Activated T-helper 9 cell treated with anti-CD3 and anti-CD28 coated beads, Interleukin-2, amount 50 U/mL, for 16 hours (primary cell): Measurements from ENCODE around the gene SCUBE1.
"Not testable (repeated sequence)": the region's sequence is repeated elsewhere in the genome, so short reads cannot be mapped to it uniquely, and the experiment has no call there.

Experiments
- DNase-seq: peaks from one replicate; pipeline ENCODE4 v3.0.0-alpha.2; 2020; ENCODE audit warnings: low read depth

The SCUBE1 gene

DNA sequence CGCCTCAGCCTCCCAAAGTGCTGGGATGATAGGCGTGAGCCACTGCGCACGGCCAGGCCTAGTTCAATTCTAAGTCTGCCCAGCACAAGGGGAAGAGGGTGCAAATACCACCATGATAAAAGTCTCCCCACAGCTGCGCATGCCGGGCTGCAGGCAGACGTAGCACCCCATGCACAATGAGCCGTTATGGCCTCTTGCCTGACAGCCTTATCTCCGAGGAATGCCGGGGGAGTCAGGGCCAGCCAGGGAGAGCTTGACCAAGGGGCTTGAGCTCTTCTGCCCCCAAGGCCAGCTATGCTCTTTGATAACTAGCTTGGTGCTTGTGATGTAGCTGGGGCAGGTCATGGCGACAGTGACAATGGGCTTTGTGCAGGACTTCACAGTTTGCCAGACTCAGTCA is 13.7 kb upstream of the SCUBE1 start:
- no peak for DNase-seq

DNA sequence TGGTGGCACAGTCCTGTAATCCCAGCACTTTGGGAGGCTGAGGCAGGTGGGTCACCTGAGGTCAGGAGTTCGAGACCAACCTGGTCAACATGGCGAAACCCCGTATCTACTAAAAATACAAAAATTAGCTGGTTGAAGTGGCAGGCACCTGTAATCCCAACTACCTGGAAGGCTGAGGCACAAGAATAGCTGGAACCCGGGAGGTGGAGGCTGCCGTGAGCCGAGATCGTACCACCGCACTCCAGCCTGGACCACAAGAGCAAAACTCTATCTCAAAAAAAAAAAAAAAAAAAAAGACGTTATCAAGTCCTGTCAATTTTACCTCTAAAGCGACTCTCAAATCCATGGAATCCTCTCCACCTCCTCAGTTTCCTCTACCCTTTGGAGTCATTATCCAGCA is 12.5 kb upstream of the SCUBE1 start:
- not testable (repeated sequence) for DNase-seq

DNA sequence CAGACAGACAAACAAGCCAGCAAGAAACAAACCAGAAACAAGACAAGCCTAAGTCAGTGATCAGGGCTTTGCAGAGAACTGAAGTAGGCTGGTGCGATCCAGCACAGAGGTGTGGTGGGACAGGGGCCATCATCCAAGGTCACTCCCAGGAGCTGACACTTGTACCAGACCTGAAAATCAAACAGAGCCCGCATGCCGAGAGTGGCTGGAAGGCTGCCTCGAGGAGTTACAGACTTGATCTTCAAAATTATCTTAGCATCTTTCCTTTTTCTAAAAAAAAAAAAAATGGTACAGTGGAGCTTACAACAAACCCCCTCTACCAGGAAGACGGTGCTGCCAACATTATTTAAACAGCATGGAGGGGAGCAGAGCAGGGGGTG is 8.8 kb upstream of the SCUBE1 start:
- no peak for DNase-seq

DNA sequence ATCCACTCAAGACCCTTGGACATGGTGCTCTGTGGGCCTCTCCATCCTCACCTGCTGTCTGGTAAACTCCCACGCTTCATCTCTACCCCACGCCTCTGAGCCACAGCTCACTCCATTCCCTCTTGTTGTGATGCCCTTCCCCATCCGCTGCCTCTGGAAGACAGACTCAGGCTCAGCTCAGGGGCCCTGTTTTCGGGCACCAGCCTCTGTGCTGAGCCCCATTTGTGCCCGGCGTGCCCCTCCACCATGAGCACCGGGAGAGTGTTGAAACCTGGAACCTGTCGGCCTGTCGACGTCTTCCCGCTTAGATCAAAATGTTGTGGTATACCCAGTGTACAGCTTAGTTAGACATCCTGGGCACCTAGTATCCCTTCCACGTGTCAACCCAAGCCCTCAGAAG is 6.5 kb upstream of the SCUBE1 start:
- no peak for DNase-seq

DNA sequence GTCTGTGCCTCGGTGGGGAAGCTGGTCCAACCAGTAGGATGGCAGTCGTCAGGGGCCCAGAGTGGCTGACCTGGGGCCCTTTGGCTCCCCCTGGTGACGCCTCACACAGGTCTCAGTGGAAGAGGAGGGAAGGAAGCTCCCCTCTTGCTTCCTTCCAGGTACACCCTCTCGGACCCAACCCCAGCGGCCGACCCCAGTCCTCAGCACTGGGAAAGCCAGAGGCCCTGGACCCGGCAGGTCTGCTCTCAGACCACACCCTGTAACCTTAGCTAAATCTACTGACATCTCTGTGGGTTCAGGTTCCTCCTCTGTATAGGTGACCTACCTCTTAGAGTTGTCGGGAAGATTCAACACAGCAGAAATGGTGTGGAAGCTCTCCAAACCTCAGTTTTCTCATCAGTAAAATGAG is 3.4 kb upstream of the SCUBE1 start:
- peak; percentile 42 for DNase-seq

DNA sequence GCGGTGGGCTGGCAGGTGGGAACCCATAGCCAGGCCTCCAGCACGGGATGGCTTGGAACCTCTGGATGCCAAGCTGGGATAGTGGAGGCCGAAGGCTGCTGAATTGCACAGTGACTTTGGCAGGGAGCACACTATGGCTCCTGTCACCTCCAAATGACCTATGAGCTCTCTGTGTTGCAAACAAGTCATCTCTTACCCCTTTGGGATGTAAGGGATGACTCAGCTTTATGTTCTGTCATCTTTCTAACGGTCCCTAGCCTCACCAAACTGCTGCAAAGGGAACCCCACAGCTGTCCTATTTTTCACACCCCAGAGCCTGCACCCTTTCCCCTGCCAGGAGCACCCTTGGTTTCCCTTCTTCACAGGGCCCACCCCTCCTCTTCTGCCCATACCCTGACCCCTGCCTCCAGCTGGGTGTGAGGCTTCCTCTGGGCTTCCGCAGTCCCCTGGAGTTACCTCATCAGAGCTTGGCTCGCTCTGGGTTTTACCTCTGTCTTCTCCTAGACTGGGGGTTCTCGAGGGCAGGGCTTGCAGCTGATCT is 2.7 kb upstream of the SCUBE1 start:
- no peak for DNase-seq

DNA sequence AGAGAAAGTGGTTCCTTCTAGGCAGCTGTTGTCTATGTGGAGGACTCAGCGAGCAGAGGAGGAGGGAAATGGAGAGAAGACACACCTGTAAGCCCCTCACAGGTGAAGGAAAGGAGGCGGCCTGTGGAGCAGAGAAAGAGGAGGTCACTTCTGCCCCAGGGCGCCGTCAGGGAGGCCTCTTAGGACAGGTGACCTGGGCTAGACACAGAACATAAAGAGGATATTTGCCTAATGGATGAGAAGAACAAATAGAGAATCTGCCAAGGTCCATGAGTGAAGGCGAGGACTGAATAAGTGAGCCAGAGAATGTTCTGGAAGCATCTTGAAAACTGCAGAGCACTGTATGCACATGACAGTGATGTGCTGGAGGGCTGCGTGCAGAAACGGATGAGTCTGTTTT is 2.2 kb upstream of the SCUBE1 start:
- DNase-seq, result no peak

DNA sequence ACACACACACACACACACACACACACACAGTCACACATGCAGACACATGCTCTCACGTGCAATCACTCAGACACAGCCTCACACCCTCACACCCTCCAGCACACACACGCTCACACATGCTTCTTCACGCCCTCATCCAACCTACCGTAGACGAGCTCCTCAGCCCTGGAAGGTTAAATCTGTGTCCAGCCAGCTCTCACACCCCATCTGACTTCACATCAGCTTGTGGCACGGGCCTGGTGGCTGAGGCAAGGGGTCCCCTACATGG is 1.3 kb upstream of the SCUBE1 start:
- DNase-seq, result no peak

DNA sequence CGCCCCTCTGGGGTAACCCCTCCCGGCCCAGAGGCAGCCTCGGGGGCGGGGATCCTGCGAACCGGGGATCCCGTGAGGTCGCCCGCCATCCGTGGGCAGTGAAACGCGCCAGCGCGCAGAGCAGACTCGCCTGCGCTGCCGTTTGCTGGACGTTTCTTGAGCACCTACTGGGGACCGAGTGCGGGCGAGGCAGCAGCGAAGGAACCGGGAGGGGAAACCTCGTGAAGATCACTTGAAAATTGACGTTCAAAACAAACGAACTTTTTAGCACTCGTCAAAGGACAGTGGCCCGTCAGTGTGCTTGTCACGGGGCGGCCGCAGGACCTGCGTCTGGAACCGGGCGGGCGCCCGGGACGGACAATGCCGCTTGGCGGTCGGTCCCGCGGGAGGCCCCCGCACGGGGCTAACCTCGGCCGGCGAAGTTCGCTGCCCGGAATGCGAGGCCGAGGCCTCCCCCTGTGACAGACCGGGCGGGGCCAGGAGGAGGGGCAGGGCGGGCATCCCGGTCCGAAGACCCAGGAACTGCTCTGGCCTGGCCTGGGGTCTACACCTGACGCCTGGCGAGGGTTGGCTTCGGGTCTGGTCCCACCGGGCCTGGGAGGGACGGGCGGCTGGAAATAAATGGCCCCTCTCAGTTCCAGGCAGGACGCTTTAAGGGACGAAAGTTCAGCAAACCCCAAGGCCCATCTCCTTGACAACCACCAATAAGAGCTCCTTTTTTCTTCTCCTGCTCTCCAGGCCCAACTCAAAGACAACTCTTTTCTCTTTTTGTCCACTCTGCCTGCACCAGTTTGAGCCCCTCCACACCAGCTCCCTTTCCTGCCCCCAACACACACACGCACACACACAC is 723 bp upstream of the SCUBE1 start:
- no peak for DNase-seq

DNA sequence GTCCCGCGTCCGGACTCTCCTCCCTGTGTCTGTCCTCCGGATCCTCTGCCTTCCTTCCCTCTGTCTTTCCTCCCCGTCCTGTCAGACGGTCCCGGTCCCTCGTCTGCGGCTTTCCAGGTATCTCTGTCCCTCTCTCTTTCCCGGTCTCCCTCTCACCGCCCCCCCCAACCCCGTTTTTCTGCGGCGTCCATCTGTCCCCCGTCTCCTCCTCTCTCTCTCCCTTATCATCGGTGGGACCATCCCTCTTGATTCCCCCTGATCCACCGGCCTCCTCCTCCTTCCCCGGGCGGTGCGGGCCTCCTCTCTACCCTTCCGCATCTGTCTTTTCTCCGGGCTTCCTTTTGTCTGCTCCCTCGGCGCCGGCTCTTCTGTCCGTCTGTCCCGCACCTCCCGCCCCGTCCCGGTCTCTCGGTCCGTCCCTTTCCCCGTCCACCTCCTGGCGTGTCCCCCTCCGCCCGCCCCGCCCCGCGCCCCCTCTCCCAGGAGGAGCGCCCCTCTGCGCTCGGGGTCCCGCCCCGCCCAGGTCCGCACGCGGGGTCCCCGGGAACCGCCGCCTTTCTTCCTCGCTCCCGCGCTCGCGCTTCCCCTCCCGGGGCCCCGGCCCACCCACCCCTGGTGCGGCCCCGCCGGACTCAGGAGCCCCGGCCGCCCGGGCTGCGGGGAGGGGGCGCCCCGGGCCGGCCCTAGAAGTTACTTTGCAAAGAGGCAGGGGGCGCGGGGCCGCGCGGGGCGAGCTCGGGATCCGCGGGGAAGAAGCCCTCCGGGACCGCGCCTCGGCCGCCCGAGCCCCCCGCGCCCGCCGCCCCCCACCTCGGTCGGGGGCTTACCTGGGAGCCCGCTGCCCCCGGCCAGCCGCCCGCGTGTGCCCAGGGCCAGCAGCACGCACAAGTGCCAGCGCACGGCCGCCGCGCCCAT is 568 bp downstream of the SCUBE1 start:
- DNase-seq, result no peak

DNA sequence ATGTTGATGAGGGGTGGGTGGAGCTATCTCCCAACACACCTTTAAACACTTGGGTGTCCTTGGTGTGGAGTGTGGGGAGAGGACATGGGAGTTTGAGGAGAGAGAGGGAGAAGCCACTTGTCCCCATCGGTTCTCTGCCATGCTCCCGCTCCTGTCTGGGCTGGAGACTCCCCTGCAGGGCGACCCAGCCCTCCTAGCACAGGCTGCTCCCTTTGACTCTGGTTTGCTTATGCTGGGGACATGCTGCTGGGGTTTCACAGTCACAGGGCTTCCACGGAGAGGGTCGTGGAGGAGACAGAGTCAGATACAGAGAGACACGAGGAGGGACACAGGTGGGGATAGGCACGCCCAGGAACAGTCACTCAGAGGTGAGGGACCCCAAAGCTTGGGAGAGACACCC is 1.6 kb downstream of the SCUBE1 start:
- DNase-seq, result no peak

DNA sequence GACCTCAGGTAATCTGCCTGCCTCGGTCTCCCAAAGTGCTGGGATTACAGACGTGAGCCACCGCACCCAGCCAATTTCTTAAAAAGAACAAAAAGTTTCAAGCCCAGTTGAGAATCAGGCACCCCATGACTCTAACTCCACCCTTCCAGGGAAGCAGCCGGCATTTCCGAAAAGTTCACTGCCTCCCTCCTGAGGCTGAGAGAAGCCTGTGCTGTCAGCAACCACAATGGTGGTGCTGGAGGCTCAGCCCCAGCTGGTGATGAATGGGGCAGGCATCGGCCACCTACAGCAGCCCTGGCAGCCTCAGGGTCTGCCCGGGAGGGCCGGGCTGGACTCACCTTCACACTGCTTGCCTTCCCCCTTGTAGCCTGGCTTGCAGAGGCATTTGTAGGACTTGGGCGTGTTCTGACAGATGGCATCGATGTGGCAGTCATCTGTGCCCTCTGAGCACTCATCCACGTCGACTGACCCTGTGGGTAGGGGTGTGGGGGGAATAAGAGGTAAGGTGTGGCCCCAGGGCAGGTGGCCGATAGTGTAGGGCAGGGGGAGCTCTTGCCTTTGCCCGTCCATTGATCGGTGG is 4.3 kb downstream of the SCUBE1 start:
- DNase-seq, result no peak

DNA sequence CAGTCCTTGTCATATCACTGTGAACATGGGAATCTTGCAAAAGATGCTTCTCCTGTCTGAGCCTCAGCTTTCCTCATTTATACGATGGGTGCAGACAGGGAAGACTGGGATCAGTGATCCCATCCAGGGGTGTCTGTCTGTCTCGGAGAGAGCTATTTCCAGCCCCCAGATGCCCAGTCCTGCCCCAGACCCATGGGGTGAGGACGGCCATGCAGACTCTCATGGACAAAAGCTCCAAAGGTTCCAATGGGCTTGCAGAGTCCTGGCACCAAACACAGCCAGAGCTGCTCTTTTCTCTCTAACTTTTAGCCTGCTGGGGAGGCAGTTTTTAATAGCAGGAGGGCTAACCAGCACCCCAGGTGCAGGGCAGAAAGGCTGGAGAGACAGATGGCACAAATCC is 5.2 kb downstream of the SCUBE1 start:
- no peak for DNase-seq

DNA sequence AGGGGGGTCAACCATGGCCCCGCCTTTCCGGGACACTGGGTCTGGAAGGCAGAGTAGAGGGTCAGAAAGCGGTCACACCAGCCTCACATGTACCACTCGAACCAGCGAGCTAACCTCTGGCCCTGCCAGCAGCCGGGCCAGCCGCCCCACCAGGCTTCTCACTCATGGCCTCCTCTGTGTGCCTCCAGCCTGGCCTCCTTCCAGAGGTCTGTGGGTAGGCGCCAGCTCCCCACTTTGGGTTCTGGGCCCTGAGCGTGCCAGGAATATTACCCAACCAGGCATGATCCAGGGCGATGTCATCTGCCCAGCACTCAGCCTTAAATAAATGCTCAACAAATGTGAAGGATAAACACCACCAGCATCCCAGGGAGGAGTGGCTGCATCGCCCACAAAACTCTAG is 5.8 kb downstream of the SCUBE1 start:
- DNase-seq, result no peak

DNA sequence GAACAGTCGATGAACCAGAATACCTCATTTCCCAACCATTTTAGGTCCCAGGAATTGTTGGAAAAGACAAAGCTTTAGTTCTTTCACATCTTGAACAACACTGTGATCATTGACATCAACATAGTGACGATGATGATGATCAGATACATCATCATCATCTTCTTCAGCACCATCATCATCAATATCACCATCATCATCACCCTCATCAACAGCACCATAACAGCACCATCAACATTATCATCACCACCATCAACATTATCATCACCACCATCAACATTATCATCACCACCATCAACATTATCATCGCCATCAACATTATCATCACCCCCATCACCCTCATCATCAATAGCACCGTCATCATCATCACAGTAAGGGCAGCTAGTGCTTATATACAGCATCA is 8.8 kb downstream of the SCUBE1 start:
- DNase-seq, result no peak

DNA sequence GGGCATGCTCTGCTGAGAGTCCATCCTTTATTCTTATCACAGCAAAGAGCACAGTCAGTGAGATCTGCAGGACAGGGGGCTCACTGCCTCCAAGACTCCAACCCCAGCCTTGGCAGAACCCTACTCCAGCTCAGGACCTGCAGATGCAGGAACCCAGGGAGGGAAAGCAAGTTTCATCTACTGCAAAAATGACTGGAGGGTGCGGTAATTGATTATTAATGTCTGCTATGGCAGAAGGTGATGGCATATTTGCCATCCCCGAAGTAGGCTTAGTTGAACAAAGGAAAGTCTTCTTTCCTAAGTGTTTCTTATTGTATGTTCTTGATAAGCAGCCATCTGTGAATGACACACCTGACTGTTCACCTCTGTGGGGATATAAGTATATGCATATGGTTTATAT is 9.2 kb downstream of the SCUBE1 start:
- no peak for DNase-seq

DNA sequence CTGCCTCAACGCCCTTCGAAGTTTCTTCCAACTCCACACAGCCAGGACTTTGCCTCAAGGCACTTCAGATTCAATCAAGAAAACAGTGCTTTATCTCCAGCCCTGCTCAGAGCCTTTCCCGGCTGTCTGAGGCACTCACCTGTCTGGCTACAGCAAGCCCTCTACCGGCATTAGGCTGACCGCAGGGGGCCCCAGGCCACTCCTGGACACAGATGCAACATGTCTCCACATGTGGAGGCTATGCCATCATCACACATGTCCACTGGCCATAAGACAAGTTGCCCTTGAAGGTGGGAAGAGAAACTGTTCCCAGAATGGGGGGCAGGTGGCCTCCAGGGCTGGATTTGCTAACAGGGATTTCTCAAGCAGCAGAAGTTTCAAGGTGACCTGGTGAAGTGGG is 10.0 kb downstream of the SCUBE1 start:
- no peak for DNase-seq

DNA sequence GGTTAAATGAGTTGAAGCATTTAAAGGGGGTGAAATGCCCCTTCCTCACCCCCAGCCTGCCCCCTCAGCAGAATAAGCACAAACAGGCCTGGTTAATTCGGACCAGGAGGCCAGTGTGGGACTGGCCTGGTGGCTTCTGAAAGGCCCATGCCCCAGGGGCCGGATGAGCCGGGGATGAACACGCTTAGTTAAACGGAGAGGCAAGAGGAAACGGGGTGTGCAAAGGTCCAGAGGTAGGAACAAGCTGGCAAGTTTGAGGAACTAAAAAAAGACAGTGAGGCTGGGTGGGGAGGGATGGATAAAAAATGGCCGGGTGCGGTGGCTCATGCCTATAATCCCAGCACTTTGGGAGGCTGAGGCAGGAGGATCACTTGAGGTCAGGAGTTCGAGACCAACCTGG is 11.5 kb downstream of the SCUBE1 start:
- DNase-seq, result no peak

DNA sequence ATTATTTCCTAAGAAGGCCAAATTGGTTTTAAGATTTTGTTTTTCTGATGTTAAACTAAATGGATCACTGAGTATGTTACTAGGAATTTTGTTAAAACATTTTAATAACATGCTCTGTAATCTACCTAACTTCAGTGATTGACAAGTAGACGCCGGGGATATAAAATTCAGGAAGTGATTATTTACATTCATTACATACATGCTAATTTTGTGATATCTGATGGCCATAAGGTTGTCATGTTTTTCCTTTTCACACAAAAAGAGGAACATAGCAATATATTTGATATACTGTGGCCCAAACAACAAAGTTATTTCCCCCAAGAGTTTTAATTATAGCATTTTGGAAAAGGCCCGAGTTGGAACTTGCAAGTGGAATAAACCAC is 12.1 kb downstream of the SCUBE1 start:
- no peak for DNase-seq

DNA sequence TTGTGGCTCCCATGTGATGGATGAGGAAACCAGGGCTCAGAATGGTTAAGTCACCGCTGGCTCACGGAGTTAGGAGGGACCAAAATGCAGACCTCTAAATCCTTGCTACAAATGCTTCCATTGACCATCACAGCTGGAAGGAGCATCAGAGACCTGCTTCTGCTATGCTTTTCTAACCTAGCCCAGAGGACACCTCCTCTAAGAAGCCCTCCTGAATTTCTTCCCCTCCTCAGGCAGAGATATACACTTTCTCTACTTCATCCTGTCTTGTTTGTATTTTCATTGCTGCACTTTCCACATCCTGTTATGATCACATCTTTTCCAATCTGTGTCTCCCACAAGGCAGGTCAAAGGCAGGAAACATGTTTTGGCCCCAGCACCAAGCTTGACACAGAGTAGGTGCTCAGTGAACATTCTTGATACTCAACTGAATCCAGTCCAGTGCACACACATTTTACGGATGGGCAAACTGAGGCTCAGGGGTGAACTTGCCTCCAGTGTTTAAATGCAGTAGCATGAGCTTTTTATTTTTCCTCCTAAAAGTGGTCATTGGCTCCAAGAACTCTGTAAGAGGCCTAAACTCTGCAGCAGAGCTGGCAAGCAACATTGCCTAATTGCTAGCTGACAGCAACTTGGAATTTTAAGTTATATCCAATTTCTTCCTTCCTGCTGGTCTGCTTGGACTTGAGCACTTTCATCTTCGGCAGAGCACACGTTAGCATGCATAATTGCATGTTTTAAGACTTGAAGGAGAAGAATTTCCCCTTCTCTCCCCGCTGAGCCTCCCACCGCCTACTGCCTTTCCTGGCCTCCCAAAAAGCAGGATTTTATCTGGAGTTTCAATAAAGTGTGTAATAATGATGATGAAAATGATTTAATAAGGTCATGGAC is 12.7 kb downstream of the SCUBE1 start:
- no peak for DNase-seq

DNA sequence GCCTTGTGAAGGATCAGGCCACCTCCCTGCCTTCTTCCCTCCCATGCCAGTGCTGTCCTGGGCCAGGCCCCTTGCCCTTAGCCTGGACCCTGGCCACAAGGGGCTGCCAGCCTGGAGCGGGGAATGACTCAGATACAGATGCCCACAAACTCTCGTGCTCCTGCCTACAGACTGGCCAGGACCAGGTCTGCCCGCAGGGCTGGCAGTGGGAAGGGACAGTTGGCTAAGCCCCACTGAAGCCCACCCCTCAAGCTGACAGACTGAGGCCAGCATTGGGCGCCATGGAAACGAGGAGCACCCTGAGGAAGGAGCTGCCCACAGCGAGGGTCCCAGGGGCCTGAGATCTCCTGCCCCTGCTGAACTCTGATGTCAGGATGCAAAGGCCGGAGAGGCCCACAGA is 14.1 kb downstream of the SCUBE1 start:
- no peak for DNase-seq

DNA sequence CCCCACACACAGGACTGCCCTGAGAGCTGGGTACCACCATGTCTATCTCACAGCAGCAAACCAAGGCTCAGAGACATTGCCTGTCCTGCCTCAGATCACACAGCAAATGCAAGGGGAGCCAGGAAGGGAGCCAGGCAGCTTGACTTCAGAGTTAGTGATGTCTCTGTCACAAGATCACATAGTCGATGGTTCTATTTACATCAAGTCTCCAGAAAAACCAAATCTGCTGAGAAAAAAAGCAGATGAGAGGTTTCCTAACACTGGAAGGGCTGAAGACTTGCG is 16.1 kb downstream of the SCUBE1 start:
- DNase-seq, result no peak
